Measurements from ENCODE around the gene CAPN13. TPM values are rescaled to one million over a fixed set of nuclear protein-coding genes. Genes with fewer than 3 reads are reported as not detected.

The CAPN13 gene
- total RNA-seq, 2 donors from 2014 or later, result 1.1 TPM; not detected in 1

DNA sequence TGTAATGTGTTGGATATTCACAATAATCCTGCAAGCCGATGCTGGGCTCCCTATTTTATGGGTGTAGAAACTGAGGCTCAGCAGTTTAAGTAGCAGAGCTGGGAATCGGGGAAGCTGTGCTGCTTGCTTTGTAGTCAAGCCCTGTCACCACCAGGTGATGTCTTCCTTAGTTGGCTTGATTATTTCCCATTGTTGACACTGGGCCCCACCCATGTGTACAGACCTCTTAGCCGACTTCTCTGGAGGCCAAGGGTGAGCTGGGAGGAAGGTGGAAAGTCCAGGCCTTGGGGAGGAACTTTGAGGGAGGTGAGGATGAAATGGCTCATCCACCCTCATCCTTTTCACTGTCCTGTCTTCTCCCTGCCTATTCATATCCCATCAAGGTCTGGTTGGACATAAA lies 60.0 kb downstream of the CAPN13 start:
- TF ChIP-seq, protein P1, sequence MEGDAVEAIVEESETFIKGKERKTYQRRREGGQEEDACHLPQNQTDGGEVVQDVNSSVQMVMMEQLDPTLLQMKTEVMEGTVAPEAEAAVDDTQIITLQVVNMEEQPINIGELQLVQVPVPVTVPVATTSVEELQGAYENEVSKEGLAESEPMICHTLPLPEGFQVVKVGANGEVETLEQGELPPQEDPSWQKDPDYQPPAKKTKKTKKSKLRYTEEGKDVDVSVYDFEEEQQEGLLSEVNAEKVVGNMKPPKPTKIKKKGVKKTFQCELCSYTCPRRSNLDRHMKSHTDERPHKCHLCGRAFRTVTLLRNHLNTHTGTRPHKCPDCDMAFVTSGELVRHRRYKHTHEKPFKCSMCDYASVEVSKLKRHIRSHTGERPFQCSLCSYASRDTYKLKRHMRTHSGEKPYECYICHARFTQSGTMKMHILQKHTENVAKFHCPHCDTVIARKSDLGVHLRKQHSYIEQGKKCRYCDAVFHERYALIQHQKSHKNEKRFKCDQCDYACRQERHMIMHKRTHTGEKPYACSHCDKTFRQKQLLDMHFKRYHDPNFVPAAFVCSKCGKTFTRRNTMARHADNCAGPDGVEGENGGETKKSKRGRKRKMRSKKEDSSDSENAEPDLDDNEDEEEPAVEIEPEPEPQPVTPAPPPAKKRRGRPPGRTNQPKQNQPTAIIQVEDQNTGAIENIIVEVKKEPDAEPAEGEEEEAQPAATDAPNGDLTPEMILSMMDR (IDR thresholded peaks at IDR 0.05), result no peak
- H3K4me1 ChIP-seq (ENCODE audit: control insufficient read depth in 1 of 2, low read depth in 2 of 2), result no peaks in the 10 kb centered on the region
- no peaks in the 10 kb centered on the region for H3K36me3 ChIP-seq
- no peak overlapping the region for H3K4me3 ChIP-seq
- H3K27me3 ChIP-seq (replicated peaks; ENCODE audit: insufficient read depth), result no peaks in the 10 kb centered on the region
- H3K27ac ChIP-seq, result no peak overlapping the region
- no peaks in the 10 kb centered on the region for H3K9me3 ChIP-seq
- DNase-seq (ENCODE audit: low spot score) (no peak), ATAC-seq (ENCODE audit: insufficient number of reproducible peaks, low FRiP score, low read depth) (no peak)

DNA sequence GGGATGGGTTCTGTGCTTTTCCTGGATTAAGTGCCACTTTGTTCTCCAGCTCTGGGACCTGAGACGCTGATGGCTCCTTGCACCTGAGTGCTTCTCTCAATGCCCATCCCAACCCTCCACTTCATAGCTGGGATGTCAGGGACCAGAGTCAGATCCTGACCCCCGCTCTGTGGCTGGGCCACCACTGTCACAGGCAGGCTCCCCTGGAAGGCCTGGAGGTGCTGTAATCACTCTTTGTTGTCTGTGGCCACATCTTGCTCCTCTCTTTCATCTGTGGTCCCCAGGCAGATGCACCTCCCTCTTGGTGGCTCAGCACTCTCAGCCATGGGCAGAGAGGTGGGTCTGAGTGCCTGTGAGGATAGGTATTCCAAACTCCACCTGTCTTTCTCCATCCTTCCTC lies 62.4 kb downstream of the CAPN13 start:
- Histone ChIP-seq H3K4me3 (no peak overlapping the region), H3K36me3 (no peaks in the 10 kb centered on the region), H3K27me3 (replicated peaks; ENCODE audit: insufficient read depth) (no peaks in the 10 kb centered on the region), H3K9me3 (no peaks in the 10 kb centered on the region), H3K4me1 (ENCODE audit: control insufficient read depth in 1 of 2, low read depth in 2 of 2) (no peaks in the 10 kb centered on the region), H3K27ac (no peak overlapping the region)
- TF ChIP-seq, protein P1 (IDR thresholded peaks at IDR 0.05), result no peak
- DNase-seq (ENCODE audit: low spot score) (no peak), ATAC-seq (ENCODE audit: insufficient number of reproducible peaks, low FRiP score, low read depth) (no peak)

DNA sequence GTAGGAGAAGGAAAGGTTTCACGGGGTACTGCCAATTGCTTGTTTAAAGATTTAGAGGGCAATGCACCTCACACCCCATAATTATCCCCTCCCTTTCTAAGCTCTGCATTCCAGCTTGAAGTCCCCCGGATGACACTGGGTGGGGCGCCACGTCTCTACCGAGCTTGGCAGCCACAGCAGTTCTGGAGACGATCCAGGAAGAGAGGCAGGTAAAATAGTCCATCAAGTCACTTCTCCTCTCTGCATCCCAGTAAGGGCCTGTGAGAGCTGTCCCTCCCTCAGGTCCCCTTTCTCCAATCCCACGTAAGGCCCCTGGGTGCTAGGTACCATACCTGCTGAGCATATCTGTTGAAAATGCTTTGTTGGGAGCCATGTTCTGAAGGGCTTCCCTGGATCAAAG lies 65.7 kb downstream of the CAPN13 start:
- DNase-seq (ENCODE audit: low spot score) (no peak), ATAC-seq (ENCODE audit: insufficient number of reproducible peaks, low FRiP score, low read depth) (no peak)
- no peaks in the 10 kb centered on the region for H3K36me3 ChIP-seq
- TF ChIP-seq, protein P1 (IDR thresholded peaks at IDR 0.05), result no peak
- H3K27me3 ChIP-seq (replicated peaks; ENCODE audit: insufficient read depth), result no peaks in the 10 kb centered on the region
- H3K4me3 ChIP-seq, result no peak overlapping the region
- H3K27ac ChIP-seq, result no peak overlapping the region
- no peaks in the 10 kb centered on the region for H3K4me1 ChIP-seq (ENCODE audit: control insufficient read depth in 1 of 2, low read depth in 2 of 2)
- no peaks in the 10 kb centered on the region for H3K9me3 ChIP-seq

DNA sequence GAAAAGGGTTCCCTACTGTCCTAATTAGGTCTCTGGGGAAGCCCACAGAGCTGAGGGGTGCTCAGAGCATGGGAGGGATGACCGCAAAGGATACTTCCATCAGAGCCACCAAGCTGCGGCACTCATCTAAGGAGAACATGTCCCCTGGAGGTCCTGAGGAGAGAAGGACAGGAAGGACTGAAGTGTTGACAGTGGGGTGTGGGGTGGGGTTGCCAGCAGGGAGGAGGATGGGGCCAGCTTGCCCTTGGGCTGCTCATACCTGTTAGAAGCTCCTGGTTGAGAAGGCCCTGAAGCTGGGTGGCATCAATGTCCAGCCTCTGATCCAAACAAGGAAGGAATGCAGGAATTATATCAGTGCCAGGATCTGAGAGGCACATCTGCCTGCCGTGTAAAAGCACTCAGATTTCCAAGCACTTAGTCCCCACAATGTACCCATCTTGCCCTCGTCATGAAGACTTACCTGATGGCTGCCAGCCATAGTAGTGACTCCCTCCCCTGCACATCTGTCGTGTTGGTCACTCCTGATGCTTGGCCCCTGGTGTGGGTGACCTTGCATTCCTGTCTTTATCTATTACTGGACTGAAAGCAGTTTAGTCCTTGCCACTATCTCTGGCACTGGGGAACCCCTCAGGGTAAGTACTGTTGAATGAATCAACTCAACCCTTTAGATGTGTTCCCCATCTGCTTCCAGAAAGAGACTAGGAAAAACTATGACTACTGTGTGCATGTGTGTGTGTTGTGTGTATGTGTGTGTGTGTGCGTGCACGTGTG lies 68.9 kb downstream of the CAPN13 start:
- TF ChIP-seq, protein P1 (IDR thresholded peaks at IDR 0.05), result no peak
- no peaks in the 10 kb centered on the region for H3K9me3 ChIP-seq
- H3K4me1 ChIP-seq (ENCODE audit: control insufficient read depth in 1 of 2, low read depth in 2 of 2), result no peaks in the 10 kb centered on the region
- no peak overlapping the region for H3K4me3 ChIP-seq
- no peaks in the 10 kb centered on the region for H3K36me3 ChIP-seq
- no peak for DNase-seq (ENCODE audit: low spot score)
- no peaks in the 10 kb centered on the region for H3K27me3 ChIP-seq (replicated peaks; ENCODE audit: insufficient read depth)
- H3K27ac ChIP-seq, result no peak overlapping the region
- no peak for ATAC-seq (ENCODE audit: insufficient number of reproducible peaks, low FRiP score, low read depth)

DNA sequence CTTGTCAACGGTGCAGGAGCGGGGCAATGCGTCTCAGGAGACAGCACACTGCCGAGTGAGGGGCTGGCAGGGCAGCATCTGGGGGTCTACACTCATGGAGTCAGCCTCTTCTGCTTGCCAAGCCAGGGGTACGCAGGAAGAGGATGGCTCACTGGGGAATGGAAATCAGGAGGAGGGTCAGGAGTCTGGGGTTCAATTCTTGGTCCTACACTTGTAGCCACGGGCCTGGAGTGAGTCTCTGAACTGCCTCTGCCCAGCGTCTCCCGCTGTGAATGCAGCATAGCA lies 70.0 kb downstream of the CAPN13 start:
- ATAC-seq (ENCODE audit: insufficient number of reproducible peaks, low FRiP score, low read depth), result no peak
- TF ChIP-seq, protein P1 (IDR thresholded peaks at IDR 0.05), result no peak
- no peak overlapping the region for H3K4me3 ChIP-seq
- H3K27me3 ChIP-seq (replicated peaks; ENCODE audit: insufficient read depth), result no peaks in the 10 kb centered on the region
- no peaks in the 10 kb centered on the region for H3K4me1 ChIP-seq (ENCODE audit: control insufficient read depth in 1 of 2, low read depth in 2 of 2)
- H3K9me3 ChIP-seq, result no peaks in the 10 kb centered on the region
- no peaks in the 10 kb centered on the region for H3K36me3 ChIP-seq
- H3K27ac ChIP-seq, result no peak overlapping the region
- no peak for DNase-seq (ENCODE audit: low spot score)

Data from thoracic aorta (tissue), 2 donors.